ENCODE measurements around the gene ADO. TPM values are rescaled to one million over a fixed set of nuclear protein-coding genes. Genes with fewer than 3 reads are reported as not detected.
A peak's percentile ranks its signal among the peaks of the same experiment; 100 is the strongest.

The ADO gene
- total and polyA plus RNA-seq, 9 of the 15 experiments (the other 6 are each of a cell fraction or from before 2014, with no cell fraction given) = 3.0 to 20.0 (median 16.1) TPM

DNA sequence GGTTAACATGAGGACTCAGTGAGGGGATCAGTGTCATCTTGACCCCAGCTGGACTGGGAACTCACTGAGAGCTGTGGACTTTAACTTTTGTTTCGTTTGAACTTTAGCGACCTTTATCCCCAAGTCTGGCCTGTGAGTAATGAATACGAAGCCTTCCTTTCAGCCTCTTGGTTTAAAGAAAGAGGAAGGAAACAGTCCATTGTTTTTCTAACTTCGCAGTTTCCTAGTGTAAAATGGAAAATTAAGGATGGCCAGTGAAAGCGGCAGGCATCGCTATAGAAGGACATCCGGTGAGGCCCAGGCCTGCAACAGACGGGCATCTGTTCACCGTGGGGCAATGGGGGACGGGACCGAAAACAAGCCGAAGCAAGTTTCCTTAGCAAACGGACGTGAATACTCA is 44.1 kb upstream of the ADO start:
- FAIRE-seq (no peak), ATAC-seq (no peak), DNase-seq (ENCODE audit: extremely low read depth in 1 of 4, low spot score in 3 of 4) (no peak)
- H4K20me1 ChIP-seq (replicated peaks; ENCODE audit: control insufficient read depth, insufficient read depth, low read length) = no peaks in the 10 kb centered on the region
- H3K4me2 ChIP-seq (ENCODE audit: insufficient read depth, low read length) = no peak overlapping the region
- peak overlapping the region; percentile 57 for H2AFZ ChIP-seq (ENCODE audit: low read depth, low read length)
- no peak overlapping the region for H3K27ac ChIP-seq (ENCODE audit: extremely low read depth, low read depth, low read length)
- H3K79me2 ChIP-seq (ENCODE audit: control insufficient read depth, insufficient read depth, low read length) = no peaks in the 10 kb centered on the region
- no peaks in the 10 kb centered on the region for H3K36me3 ChIP-seq (ENCODE audit: control insufficient read depth, insufficient read depth, low read length)
- WGBS (ENCODE audit: insufficient coverage, low coverage, missing lambda C conversion rate) = 16% methylated on average over 14 of the region's 14 CpGs
- H3K9me3 ChIP-seq (replicated peaks; ENCODE audit: control insufficient read depth, insufficient read depth, low read depth, low read length) = no peaks in the 10 kb centered on the region
- TF ChIP-seq ARID2 (IDR thresholded peaks at IDR 0.05) (no peak), TARDBP (IDR thresholded peaks at IDR 0.05) (no peak), HNRNPK (IDR thresholded peaks at IDR 0.05; ENCODE audit: low read depth, low read length, poor library complexity, severe bottlenecking) (no peak), MTF1 (CRISPR knock-in tag; IDR thresholded peaks at IDR 0.05; ENCODE audit: borderline replicate concordance) (no peak), NFE2L1 (tag; IDR thresholded peaks at IDR 0.05; ENCODE audit: borderline replicate concordance, low read depth) (no peak), GABPB1 (CRISPR knock-in tag; IDR thresholded peaks at IDR 0.05) (no peak), KLF6 (CRISPR knock-in tag; IDR thresholded peaks at IDR 0.05; ENCODE audit: borderline replicate concordance) (no peak), ZNF644 (tag; IDR thresholded peaks at IDR 0.05; ENCODE audit: low read depth) (no peak)
- H3K9me1 ChIP-seq (ENCODE audit: control insufficient read depth, insufficient read depth, low read length) = no peaks in the 10 kb centered on the region
- peaks cover 3 to 11% of the 10 kb centered on the region in 2 experiments for H3K27me3 ChIP-seq (ENCODE audit: control insufficient read depth in 2 of 2, insufficient read depth in 2 of 2, low read length in 2 of 2)
- in situ Hi-C loops (cut with MboI) (no loop called here), intact Hi-C loops (cut with micrococcal nuclease) (no loop called here)
- ChIA-PET POLR2A (interaction anchor here (2.0 kb wide), 1 partner anchor 9 kb away, joined by 12 read pairs; no protein-coding TSS in a partner anchor), CTCF (ENCODE audit: low intra/inter-chr PET ratio) (interaction anchor here (0.6 kb wide), 1 partner anchor 309 kb away, joined by 4 read pairs; no protein-coding TSS in a partner anchor)
- no peak overlapping the region for H3K4me3 ChIP-seq
- no peaks in the 10 kb centered on the region; a peak in 1 of 5 replicates for H3K4me1 ChIP-seq (replicated peaks in 1 of 2; ENCODE audit: control insufficient read depth in 2 of 2, insufficient read depth in 2 of 2, low read length in 2 of 2)
- H3K9ac ChIP-seq (ENCODE audit: insufficient read depth in 1 of 2, low read depth in 2 of 2, low read length in 2 of 2) = no peak overlapping the region
- no TSS peak for BruUV-seq (replicated peaks)

Measured in K562 (cell line).